Liver (tissue), 3 donors: ENCODE results near the gene PSMB11.

Experiments
- GABPA ChIP-seq, 2 donors: IDR thresholded peaks in 1 of 2; conservative IDR thresholded peaks in 1 of 2; 2 replicates each; pipeline ENCODE4 v1.6.1; 2016; ENCODE audit warnings: antibody characterized with exemption in 2 of 2, mild to moderate bottlenecking in 1 of 2, moderate library complexity in 1 of 2
- JUND ChIP-seq, 2 donors: IDR thresholded peaks; 2 replicates each; pipeline ENCODE4 v1.6.1; 2016; ENCODE audit warnings: antibody characterized with exemption in 2 of 2
- MAX ChIP-seq: IDR thresholded peaks from 2 replicates; pipeline ENCODE4 v1.6.1; 2016; ENCODE audit warnings: antibody characterized with exemption
- RAD21 ChIP-seq, 2 donors: IDR thresholded peaks; 2 replicates each; pipeline ENCODE4 v1.6.1; 2016; ENCODE audit warnings: antibody characterized with exemption in 2 of 2, mild to moderate bottlenecking in 2 of 2
- SP1 ChIP-seq: IDR thresholded peaks from 2 replicates; pipeline ENCODE4 v1.6.1; 2018; ENCODE audit warnings: antibody characterized with exemption, mild to moderate bottlenecking
- TAF1 ChIP-seq: conservative IDR thresholded peaks from 2 replicates; pipeline ENCODE4 v1.6.1; 2016; ENCODE audit warnings: antibody characterized with exemption, mild to moderate bottlenecking
- YY1 ChIP-seq: IDR thresholded peaks from 2 replicates; pipeline ENCODE4 v1.6.1; 2016; ENCODE audit warnings: antibody characterized with exemption, mild to moderate bottlenecking
- ZBTB33 ChIP-seq: IDR thresholded peaks from 2 replicates; pipeline ENCODE4 v1.6.1; 2016; ENCODE audit warnings: antibody characterized with exemption
- TF ChIP-seq, protein P1 (sequence below): fragments of 150-350 bp; IDR thresholded peaks from 2 replicates; pipeline ENCODE4 v1.5.1; 2017; ENCODE audit warnings: improper control_type of control experiment, low read depth, low read length; ENCODE audit not compliant: missing input control
- TF ChIP-seq, protein P2 (sequence below): IDR thresholded peaks from 2 replicates; pipeline ENCODE4 v1.6.1; 2016; ENCODE audit warnings: antibody characterized with exemption, mild to moderate bottlenecking
- TF ChIP-seq, protein P3 (sequence below): IDR thresholded peaks from 2 replicates; pipeline ENCODE4 v1.6.1; 2016; ENCODE audit warnings: antibody characterized with exemption
- donor health status: healthy.
- donor health status: healthy.

DNA sequence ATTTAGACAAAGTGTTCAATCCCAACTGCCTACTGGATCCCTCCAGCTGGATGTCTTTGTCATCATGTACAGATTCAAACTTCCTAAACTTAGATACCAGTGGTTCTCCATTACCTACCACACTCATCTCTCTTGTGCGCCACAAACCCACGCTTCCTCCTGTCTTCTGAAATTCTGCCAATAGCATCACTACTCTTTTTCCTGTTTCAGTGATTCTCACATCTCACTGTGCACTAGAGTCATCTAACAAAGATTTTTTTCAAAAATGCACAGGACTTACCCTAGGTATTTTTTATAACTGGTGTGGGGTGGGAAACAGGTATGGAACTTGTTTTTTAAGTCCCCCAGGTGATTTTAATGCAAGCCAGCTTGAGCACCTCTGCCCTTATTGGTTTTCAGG lies 13.2 kb upstream of the PSMB11 start:
- TF ChIP-seq, protein P1, sequence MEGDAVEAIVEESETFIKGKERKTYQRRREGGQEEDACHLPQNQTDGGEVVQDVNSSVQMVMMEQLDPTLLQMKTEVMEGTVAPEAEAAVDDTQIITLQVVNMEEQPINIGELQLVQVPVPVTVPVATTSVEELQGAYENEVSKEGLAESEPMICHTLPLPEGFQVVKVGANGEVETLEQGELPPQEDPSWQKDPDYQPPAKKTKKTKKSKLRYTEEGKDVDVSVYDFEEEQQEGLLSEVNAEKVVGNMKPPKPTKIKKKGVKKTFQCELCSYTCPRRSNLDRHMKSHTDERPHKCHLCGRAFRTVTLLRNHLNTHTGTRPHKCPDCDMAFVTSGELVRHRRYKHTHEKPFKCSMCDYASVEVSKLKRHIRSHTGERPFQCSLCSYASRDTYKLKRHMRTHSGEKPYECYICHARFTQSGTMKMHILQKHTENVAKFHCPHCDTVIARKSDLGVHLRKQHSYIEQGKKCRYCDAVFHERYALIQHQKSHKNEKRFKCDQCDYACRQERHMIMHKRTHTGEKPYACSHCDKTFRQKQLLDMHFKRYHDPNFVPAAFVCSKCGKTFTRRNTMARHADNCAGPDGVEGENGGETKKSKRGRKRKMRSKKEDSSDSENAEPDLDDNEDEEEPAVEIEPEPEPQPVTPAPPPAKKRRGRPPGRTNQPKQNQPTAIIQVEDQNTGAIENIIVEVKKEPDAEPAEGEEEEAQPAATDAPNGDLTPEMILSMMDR: no peak
- TF ChIP-seq, protein P2, sequence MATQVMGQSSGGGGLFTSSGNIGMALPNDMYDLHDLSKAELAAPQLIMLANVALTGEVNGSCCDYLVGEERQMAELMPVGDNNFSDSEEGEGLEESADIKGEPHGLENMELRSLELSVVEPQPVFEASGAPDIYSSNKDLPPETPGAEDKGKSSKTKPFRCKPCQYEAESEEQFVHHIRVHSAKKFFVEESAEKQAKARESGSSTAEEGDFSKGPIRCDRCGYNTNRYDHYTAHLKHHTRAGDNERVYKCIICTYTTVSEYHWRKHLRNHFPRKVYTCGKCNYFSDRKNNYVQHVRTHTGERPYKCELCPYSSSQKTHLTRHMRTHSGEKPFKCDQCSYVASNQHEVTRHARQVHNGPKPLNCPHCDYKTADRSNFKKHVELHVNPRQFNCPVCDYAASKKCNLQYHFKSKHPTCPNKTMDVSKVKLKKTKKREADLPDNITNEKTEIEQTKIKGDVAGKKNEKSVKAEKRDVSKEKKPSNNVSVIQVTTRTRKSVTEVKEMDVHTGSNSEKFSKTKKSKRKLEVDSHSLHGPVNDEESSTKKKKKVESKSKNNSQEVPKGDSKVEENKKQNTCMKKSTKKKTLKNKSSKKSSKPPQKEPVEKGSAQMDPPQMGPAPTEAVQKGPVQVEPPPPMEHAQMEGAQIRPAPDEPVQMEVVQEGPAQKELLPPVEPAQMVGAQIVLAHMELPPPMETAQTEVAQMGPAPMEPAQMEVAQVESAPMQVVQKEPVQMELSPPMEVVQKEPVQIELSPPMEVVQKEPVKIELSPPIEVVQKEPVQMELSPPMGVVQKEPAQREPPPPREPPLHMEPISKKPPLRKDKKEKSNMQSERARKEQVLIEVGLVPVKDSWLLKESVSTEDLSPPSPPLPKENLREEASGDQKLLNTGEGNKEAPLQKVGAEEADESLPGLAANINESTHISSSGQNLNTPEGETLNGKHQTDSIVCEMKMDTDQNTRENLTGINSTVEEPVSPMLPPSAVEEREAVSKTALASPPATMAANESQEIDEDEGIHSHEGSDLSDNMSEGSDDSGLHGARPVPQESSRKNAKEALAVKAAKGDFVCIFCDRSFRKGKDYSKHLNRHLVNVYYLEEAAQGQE: no peak
- TF ChIP-seq, protein P3, sequence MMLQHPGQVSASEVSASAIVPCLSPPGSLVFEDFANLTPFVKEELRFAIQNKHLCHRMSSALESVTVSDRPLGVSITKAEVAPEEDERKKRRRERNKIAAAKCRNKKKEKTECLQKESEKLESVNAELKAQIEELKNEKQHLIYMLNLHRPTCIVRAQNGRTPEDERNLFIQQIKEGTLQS: no peak
- TF ChIP-seq TAF1: no peak
- TF ChIP-seq MAX: no peak
- TF ChIP-seq RAD21 (IDR thresholded peaks at IDR 0.05): no peak
- no peak for TF ChIP-seq GABPA (IDR thresholded peaks at IDR 0.05 in 1 of 2, conservative IDR thresholded peaks at IDR 0.05 in 1 of 2)
- TF ChIP-seq ZBTB33: no peak
- TF ChIP-seq YY1: no peak
- no peak for TF ChIP-seq JUND (IDR thresholded peaks at IDR 0.05)
- TF ChIP-seq SP1: no peak
